GM10248 (cell line): Measurements from ENCODE around the gene PIEZO2.

Experiments
- CTCF ChIA-PET: fragments of 300-600 bp; sonication (Branson Sonifier 250); formaldehyde crosslinking; extraction: SDS; loops from one replicate; lab custom pipeline; 2021; ENCODE audit warnings: antibody characterized with exemption; lab: Yijun Ruan, JAX
- POLR2A ChIA-PET: fragments of 350-650 bp; sonication (Branson Sonifier 250); formaldehyde crosslinking; extraction: SDS; loops from one replicate; lab custom pipeline; 2020; ENCODE audit warnings: antibody characterized with exemption; lab: Yijun Ruan, JAX
- DNase-seq: peaks from one replicate; pipeline ENCODE4 v3.0.0; 2012; ENCODE audit errors: extremely low spot score
- TF ChIP-seq, protein P1 (sequence below): IDR thresholded peaks from 2 replicates; pipeline ENCODE4 v1.5.1; 2012; ENCODE audit warnings: mild to moderate bottlenecking, low read depth; ENCODE audit errors: extremely low read depth, missing control alignments, control extremely low read depth

Gene PIEZO2

DNA sequence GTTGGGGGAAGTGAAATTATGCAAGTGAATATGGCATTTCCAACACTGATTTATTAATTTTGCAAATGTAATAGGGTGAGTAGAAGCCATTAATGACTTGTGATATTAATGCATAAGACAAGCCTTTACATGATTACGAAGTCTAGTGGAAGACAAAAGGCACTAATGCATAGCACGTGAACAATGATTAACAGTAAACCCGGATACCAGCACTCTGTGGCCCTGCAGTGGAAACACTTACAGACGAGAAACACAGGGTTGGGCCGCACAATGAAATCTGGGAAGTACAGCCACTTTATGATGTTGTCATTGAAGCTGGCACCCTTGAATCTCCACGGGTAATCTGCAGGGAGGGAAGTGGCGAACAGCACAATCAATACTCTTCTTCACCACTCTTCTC lies 390.1 kb downstream of the PIEZO2 start:
- no peak for DNase-seq
- POLR2A ChIA-PET, result no interaction called here
- CTCF ChIA-PET, result interaction anchor here (0.8 to 4.2 kb wide), 2 partner anchors 8 to 59 kb away, joined by 3 to 20 read pairs; no protein-coding TSS in a partner anchor
- TF ChIP-seq, protein P1, sequence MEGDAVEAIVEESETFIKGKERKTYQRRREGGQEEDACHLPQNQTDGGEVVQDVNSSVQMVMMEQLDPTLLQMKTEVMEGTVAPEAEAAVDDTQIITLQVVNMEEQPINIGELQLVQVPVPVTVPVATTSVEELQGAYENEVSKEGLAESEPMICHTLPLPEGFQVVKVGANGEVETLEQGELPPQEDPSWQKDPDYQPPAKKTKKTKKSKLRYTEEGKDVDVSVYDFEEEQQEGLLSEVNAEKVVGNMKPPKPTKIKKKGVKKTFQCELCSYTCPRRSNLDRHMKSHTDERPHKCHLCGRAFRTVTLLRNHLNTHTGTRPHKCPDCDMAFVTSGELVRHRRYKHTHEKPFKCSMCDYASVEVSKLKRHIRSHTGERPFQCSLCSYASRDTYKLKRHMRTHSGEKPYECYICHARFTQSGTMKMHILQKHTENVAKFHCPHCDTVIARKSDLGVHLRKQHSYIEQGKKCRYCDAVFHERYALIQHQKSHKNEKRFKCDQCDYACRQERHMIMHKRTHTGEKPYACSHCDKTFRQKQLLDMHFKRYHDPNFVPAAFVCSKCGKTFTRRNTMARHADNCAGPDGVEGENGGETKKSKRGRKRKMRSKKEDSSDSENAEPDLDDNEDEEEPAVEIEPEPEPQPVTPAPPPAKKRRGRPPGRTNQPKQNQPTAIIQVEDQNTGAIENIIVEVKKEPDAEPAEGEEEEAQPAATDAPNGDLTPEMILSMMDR, result no peak

DNA sequence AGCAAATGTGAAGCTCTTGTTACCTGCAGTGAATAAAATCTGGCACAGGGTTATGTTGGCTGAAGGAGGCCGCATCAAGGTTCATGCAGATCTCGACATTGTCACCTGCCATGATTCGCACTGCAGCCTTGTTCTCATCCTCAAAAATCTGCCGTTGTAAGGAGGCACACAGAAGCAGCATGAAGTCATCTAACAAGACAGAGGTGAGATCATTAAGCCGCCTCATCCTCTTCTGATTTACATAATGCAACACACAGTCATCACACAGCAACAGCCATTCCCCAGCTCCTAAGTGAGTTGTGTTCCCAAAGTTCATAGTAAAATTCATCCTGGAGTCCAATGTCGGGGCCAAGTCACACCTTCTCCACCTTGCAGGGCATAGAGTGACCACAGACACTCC lies 391.4 kb downstream of the PIEZO2 start:
- DNase-seq, result no peak
- TF ChIP-seq, protein P1, result no peak
- CTCF ChIA-PET, result interaction anchor here (0.9 to 4.2 kb wide), 2 partner anchors 9 to 198 kb away, joined by 3 to 20 read pairs; no protein-coding TSS in a partner anchor
- POLR2A ChIA-PET, result no interaction called here

DNA sequence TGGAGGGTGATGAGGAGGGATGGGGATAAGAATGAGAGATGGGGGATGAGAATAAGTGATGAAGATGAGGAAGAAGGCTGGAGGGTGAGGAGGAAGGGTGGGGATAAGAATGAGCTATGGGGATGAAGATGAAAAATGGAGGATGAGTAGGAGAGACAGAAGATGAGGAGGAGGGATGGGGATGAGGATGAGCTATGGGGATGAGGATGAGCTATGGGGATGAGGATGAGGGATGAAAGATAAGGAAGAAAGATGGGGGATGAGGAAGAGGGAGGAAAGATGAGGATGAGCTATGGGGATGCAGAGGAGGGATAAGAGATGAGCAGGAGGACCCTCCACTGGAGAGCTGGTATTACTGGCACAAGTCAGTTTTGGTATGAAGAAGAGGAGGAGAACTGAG lies 392.0 kb downstream of the PIEZO2 start:
- CTCF ChIA-PET, result interaction anchor here (0.7 to 4.2 kb wide), 6 partner anchors 9 to 284 kb away, joined by 3 to 20 read pairs (median 4); no protein-coding TSS in a partner anchor
- no peak for DNase-seq
- POLR2A ChIA-PET, result no interaction called here
- TF ChIP-seq, protein P1, result no peak

DNA sequence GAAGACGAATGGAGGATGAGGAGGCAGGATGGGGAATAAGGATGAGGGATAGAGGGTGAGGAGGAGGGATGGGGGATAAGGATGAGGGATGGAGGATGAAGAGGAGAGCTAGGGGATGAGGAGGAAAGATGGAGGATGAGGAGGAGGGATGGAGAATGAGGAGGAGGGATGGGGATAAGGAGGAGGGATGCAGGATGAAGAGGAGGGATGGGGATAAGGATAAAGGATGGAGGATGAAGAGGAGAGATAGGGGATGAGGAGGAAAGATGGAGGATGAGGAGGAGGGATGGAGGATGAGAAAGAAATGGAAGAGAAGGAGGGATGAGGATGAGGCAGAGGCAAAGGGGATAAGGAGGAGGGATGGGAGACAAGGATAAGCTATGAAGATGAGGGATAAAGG lies 393.5 kb downstream of the PIEZO2 start:
- CTCF ChIA-PET, result interaction anchor here (1.2 to 4.2 kb wide), 8 partner anchors 8 to 285 kb away, joined by 3 to 20 read pairs (median 4); no protein-coding TSS in a partner anchor
- POLR2A ChIA-PET, result no interaction called here
- TF ChIP-seq, protein P1, result no peak
- no peak for DNase-seq

DNA sequence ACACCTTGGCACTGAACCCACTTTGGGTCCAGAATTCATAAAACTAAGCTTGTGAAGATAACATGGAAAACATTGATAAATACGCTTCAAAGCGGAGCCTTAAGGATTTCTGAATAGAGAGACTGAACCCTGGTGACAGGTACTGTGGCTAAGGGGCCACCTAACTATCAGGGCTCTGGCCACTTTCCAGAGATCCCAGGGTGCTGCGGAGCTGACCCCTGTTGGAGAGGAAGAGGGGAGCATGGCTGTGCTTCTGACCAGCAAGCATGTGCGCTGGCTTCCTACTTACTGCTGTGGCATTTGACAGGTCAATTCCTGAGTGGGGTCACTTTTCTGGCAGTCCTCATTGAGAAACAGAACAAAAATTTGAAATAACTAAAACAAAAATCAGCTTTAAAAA lies 395.2 kb downstream of the PIEZO2 start:
- TF ChIP-seq, protein P1, result no peak
- no peak for DNase-seq
- ChIA-PET CTCF (interaction anchor here (1.2 to 1.4 kb wide), 3 partner anchors 12 to 33 kb away, joined by 4 to 5 read pairs (median 4); no protein-coding TSS in a partner anchor), POLR2A (no interaction called here)

DNA sequence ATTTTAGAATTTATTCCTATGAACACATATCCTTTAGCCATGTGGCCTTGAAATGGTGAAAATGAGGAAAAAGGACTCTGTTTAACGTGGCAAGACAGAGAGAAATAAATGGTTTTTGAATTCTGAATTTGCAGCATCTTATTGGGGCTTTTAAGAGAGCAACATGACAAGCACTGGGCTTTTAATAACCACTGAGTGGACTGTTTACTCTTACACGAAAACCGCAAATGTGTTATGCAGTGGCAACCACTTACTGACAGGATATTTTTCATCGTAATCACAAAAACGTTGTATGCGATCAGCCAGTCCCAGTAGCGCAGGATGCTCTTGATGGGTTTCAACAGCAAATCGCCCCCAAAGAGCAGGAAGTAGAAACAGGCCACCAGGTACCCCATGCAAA lies 397.0 kb downstream of the PIEZO2 start:
- no peak for DNase-seq
- ChIA-PET CTCF (interaction anchor here (1.0 to 1.9 kb wide), 3 partner anchors 10 to 13 kb away, joined by 4 to 7 read pairs (median 5); no protein-coding TSS in a partner anchor), POLR2A (no interaction called here)
- TF ChIP-seq, protein P1, result no peak
